HG02571 (cell line): ENCODE results near the gene BSG.

Source experiments
- ATAC-seq: cut with Tn5 transposase; IDR thresholded peaks from one replicate; pipeline ENCODE4 v1.9.1; 2021; ENCODE audit warnings: mild to moderate bottlenecking, moderate library complexity; ENCODE audit not compliant: unreplicated experiment

Gene BSG

DNA sequence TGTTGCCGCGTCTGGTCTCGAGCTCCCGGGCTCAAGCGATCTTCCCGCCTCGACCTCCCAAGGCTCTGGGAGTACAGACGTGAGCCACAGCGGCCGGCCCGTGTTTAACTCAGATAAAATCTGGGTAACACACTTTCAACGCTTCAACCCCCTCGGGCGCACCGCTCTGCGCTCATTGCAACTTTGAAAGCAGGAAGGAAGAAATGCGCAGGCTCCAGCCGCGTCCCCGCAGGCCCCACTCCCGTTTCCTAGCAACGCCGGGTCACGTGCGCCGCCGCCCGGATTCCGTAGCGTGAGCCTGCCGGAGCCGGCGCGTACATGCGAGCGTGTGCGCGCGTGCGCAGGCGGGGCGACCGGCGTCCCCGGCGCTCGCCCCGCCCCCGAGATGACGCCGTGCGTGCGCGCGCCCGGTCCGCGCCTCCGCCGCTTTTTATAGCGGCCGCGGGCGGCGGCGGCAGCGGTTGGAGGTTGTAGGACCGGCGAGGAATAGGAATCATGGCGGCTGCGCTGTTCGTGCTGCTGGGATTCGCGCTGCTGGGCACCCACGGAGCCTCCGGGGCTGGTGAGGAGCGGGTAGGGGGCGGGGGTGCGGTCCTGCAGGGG, at the start of gene BSG:
Gene BSG (plus strand): TSS at position 457 of the 603 bp plus-strand sequence. CDS start 39 bp downstream, at position 496.
- peak; percentile 70 for ATAC-seq

DNA sequence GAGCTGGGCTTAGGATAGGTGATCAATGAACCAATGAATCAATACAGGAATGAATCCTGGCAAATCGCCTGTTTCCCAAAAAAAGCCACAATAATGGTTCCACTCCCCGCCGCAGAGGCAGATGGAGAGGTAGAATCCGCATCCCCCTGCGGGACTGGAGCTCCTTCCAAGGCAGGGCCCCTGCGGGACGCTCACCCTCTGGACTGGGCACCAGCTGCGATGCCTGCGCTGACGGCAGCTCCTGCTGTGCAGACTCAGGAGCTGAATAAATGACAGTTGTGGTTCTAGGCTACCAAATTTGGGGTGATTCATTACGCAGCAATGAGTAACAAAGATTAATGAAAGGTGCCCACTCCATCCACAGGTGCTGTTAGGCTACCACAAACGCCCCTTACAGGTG, 49.7 kb upstream of the BSG start:
- no peak for ATAC-seq

DNA sequence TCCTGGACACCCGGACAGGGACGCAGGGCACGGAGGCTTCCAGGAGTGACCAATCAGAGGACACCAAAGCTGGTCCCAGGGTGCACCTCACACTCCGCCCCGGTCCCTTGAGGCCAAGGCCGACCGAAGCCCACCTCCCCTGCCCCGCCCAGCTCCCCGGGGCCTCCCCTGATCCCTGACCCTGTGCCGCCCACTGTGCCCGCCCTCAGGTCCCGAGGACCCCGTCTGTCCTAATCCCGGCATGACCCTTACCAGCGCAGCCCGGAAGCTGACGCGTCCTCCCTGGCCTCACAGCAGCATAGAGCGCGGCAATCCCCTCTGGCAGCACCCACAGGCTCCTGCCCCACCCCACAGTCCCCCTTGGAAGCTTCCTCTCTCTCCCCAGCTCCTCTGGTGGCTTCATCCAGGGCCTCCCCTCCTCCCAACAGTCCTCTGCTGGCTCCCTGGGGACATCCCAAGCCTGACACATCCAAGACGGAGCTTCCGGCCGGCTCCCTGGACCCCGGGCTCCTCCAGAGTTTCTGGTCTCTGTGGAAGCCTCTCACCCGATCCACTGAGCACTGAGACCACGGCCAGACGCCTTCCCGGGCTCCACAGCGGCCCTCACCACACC, 48.2 kb upstream of the BSG start:
- ATAC-seq = no peak

DNA sequence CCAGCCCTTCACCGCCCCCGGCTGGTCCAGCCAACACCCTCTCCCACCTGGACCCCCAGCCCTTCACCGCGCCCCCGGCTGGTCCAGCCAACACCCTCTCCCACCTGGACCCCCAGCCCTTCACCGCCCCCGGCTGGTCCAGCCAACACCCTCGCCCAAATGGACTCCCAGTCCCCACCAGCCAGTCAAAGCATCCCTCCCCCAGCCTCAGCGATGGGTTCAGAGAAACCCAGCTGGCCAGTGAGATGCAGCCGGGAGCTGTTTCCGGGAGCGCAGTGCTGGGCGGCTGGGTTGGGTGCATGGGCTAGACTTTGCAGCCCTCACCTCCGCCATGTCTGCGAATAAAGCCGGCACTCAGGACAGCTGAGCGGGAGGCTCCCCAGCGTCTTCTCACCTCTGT, 47.4 kb upstream of the BSG start:
- no peak for ATAC-seq

DNA sequence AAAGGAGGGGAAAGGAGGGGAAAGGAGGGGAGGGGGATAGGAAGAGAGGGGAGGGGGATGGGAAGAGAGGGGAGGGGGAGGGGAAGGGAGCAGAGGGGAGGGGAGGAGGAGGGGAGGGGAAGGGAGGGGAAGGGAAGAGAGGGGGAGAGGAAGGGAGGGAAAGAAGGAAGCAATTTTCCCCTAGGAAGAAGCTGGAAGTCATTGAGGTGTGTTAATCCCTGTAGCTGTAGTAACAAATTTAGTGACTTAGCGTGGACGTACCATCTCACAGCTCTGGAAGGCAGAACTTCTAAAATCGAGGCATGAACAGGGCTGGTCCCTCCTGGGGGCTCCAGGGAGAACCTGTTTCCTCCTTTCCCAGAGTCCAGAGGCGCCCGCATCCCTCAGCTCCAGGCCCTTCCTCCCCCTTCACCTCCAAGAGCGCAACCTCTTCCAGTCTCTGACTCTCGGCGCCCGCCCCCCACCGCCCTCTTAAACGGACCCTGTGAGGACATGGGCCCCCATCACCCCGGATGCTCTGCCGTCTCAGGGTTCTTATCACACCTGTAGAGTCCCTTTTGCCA, 46.5 kb upstream of the BSG start:
- ATAC-seq = no peak

DNA sequence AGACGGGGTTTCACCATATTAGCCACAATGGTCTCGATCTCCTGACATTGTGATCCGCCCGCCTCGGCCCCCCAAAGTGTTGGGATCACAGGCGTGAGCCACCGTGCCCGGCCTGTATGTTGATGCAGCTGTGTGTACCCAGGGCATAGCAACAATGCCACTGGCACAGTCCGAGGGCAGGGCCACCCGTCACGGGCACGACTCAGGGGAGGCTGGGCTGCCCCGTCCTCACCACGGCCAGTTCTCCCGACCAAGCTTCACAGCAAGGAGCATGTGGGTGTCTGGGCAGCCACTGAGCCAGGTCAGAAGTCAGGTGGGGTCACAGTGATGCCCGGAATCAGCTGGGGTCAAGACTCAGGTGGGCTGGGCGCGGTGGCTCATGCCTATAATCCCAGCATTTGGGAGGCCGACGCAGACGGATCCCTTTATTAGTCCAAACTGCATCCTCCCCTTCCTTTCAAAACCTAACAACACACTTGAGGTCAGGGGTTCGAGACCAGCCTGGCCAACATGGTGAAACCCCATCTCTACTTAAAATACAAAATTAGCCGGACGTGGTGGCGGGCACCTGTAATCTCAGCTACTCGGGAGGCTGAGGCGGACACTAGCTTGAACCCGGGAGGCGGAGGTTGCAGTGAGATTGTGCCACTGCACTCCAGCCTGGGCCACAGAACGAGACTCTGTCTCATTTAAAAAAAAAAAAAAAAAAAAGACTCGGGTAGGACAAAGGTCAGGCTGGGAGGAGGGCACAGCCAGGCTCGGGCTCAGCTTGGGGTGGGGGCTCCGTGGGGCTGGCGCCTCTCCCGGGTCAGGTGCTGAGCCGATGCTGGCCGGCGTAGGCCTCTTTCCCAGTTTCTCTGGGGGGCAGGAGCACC, 42.0 kb upstream of the BSG start:
- ATAC-seq = no peak

DNA sequence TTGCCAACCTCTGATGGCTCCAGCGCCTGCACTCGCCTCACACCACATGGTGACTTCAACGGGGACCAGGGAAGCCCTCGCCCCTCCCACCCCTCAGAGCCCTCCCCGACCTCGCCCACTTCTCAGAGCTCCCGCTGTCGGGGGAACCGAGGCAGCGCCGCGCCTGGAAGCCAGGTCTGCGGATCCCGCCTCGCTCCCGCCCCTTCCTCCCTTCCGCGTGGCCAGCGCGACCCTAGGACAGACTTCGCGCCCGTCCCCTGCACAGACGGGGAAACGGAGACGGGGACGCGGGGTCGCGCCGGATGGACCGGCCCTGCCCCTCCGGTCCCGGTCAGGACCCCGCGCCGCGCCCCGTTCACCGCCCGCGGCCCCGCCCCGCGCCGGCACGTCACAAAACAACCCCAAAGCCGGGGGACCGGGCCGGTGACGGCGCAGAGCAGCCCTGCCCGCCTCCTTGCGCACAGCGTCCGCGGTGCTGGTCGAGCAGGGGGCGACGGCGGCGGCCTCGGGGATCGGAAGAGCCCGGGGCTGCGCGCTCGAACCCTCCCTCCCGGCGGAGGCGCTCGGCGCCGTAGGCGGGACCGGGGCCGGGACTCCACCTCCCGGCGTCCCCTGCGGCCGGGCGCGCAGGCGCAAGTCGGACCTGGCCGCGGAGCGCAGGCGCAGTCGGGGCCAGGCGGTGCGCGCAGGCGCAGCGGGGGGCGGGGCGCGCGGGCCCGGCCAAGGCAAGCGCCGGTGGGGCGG, 41.2 kb upstream of the BSG start:
- ATAC-seq = peak; percentile 65

DNA sequence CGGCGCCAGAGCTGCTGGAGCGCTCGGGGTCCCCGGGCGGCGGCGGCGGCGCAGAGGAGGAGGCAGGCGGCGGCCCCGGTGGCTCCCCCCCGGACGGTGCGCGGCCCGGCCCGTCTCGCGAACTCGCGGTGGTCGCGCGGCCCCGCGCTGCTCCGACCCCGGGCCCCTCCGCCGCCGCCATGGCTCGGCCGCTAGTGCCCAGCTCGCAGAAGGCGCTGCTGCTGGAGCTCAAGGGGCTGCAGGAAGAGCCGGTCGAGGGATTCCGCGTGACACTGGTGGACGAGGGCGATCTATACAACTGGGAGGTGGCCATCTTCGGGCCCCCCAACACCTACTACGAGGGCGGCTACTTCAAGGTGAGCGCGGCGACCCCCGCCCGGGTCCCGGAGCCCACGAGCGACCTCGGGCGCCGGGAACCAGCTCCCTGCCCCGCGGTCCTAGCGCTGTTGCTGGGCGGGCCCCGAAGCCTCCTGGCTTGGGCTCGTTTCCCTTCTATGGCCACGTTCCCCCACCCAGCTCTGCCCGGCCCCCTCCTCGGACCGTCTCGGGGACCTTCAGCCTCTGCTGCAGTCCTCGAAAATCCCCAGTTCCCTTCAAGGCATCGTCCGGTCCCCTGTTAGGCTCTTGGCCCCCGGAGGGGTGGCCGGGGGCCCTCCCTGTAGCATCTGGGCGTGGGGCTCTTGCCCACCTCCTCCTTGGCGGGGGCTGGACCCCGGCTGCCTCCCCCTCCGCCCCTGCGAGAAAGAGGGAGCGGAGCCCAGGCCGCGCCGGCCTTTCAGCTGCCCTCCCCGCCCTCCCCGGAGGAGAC, 40.4 kb upstream of the BSG start, which contains the start of gene CDC34:
Gene CDC34 (plus strand): TSS at position 8 of the 808 bp plus-strand sequence. CDS start 172 bp downstream, at position 180.
- peak; percentile 8 for ATAC-seq

DNA sequence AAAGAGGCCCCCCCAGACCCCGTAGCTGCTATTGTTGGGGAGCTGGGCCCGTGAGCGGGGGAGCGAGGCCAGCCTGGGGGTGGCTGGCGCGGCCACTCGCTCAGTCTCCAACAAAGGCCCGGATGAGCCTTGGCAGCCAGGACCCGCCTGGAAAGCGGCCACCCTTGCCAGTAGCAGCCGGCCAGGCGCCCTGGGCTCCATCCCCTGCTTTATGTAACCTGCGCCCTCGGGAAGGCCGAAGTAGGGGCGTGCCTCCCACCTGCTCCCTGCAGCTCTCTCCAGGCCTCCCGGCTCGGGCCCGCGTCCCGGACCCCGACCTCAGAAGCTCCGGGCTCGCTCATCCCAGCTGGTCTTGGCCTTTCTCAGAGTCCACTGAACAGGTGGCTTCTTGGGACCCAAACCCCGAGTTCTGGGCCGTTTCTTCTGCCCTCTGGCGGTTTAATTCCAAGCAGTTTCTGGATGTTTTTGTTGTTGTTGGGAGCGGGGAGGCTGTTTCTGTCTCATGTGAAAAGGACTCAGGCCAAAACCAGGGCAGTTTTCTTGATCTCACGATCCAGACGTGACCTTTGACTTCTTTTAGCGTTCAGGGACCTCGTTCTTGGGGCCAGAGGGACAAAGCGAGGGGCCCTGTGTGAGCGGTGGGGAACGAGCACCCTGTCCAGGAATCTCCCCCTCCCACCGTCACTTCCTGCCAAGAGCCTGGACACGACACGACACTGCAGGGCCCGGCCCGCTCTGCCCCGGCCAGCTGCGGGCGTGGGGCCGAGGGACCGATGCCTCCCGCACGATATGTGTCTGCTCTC, 39.6 kb upstream of the BSG start:
- ATAC-seq = no peak

DNA sequence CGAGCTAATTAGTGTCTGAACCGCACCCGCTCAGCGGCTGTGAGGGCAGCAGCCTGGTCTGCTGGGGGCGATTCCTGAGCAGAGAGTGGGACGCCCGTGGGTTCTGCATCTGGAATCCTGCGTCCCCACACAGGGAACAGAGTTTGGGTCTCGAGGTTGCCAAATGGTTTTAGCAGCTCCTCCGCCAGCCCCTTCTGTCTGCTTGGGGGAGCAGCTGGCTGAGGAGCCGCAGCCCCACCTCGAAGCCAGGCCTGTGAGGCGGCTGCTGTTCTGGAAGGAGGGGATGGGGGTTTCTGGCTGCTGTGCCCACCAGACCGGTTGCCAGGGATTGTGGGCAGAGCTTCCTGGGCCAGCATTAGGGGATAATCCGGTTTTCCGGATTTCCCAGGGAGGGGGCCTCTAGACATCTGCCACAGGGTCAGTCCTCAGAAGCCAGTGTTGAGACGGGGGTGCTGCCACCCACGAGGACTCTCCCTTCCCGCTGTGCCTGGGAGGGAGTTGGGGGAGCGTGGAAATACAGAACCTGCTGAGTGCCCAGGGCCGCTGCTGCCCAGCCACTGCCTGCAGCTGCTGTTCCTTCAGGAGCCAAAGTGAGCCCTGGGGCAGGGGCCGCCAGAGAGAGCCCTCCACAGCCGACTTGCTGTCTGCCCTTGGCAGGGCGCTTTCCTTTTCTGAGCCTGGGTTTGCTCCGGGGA, 38.9 kb upstream of the BSG start:
- ATAC-seq = no peak

DNA sequence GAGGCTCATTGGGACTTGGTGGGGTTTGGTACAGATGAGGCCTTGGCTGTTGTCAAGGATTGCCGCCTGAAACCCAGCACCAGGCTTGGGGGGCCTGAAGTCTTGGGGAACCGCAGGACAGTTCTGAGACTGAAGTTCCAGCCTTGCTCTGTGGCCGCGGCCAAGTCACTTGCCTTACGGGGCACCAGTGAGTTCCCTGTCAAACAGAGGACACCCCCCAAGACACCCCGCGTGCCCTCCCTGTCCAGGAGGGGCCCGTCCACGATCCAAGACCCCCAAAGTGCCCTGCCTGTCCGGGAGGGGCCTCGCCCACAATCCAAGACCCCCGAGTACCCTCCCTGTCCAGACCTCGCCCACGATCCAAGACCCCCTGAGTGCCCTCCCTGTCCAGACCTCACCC, 38.3 kb upstream of the BSG start:
- no peak for ATAC-seq

DNA sequence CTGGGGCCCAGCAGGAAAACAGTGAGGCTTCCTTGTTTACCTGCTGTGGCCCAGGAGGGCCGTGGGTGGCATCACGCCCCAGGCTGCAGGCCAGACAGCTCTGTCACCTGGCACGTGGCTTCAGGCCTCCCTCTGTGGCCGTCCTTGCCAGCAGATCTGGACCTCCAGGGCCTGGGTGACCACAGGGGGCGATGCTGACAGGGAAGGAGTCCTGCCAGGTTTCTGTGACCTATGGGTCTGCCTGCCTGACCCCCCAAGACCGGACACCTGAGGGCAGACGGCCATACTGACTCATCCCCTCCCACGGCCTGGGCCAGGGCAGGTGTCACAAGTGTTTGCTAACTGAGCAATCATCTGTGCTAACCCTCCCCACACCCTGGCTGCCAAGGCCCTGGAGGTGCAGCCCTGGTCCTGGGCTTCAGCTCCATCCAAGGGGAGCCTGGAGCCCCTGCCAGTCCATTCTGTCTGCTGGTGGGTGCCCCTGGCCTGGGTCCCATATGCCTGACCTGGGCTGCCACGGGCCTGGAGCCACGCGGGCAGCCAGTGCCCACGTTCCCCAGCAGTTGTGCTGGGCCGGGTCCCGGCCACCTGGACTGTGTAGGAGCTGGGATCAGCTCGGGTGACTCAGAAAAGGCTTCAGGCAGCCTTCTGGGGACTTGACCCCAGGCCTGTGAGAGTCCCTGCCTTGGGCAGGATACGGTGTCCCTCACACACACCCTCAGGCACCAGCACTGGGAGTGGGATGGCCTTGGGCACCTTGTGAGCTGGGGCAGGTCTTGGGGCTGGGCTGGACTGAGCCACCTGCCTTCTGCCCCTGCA, 37.2 kb upstream of the BSG start:
- no peak for ATAC-seq

DNA sequence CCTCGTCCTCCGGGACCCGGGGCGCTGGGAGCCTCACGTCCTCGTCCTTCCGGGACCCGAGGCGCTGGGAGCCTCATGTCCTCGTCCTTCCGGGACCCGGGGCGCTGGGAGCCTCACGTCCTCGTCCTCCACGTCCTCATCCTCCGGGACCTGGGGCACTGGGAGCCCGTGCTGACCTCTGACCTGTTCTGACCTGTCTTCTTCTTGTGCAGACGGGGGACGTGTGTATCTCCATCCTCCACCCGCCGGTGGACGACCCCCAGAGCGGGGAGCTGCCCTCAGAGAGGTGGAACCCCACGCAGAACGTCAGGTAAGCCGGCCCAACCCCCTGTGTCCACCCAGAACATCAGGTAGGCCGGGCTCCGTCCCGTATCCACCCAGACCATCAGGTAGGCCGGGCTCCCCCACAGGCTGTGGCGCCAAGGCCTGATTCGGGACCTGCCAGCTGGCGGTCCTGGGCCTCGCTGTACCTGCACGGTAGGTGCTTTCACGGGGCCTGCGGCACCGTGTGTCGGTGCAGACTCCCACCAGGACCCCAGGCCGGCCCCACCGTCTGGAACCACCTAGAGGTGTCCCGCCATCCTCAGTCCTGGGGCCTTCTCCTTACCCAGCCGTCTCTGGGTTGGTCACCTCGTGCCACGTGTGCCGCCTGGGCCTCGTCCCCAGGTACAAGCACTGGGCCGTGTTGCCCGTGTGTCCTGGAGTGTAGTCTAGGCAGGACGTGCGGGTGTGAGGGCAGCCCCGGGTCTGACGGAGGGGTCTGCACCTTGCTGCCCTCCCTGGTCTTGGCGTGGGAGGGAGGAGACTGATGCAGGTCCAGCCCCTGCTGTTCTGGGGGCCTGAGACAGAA, 36.1 kb upstream of the BSG start:
- no peak for ATAC-seq

DNA sequence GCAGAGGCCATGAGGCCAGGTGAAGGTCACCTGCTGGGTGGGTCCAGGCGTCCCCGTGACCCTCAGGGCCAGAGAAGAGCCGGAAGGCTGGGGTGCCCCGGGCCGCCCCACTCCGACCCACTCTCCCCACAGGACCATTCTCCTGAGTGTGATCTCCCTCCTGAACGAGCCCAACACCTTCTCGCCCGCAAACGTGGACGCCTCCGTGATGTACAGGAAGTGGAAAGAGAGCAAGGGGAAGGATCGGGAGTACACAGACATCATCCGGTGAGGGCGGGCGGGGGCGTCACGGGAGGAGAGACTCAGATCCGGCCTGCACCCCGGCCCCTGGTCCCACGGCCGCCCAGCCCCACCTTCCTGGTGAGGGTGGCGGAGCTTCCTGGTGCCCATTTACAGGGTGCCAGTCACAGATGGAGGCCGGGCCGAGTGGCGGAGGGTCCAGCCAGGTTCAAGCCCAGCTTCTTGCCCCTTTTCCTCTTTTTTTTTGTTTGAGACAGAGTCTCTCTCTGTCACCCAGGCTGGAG, 35.5 kb upstream of the BSG start:
- no peak for ATAC-seq

DNA sequence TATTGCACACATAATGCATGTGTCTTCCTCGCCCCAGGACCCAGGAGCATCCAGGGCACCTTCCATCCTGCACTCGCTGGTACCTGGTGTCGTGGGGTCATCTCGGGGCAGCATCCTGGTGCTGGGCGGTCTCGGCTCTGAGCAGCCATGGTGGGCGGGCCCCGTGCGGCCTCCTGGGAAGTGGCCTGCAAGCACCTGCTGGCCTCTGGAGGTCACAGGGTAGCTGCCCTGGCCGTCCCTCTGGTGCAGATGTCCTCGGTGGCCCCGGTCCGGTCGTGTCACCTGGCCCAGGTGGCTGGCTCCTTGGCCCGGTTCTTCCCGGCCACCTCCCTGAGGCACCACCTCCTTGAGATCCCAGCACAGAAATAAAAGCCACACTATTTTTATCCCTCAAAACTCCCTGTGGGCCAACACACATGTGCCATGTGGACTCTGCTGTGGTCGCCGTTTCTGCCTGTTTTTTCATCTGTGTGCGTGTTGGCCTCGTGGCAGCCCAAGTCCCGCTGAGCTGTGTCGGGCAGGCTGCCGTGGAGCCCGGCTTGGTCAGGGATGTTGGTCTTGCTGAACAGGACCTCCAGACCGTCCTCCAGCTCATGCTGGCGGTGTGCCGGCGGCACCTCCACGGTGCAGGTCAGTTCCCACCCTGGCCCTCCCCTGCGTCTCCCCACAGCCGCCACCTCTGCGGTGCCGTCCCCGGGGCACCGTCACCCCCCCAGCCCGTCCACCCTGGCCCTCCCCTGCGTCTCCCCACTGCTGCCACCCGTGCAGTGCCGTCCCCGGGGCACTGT, 33.6 kb upstream of the BSG start:
- ATAC-seq = no peak
